Parathyroid adenoma (tissue), 2 donors: ENCODE measurements around the gene SLC4A2.

Experiments
- H2AFZ ChIP-seq: fragments of 300-600 bp; sonication (generic); one replicate; pipeline ENCODE4 v1.7.0; 2017; ENCODE audit warnings: antibody characterized with exemption, mild to moderate bottlenecking
- H3K27ac ChIP-seq: fragments of 300-600 bp; sonication (generic); one replicate; pipeline ENCODE4 v1.7.0; 2017
- H3K27me3 ChIP-seq: fragments of 300-600 bp; sonication (generic); one replicate; pipeline ENCODE4 v1.7.0; 2017; ENCODE audit warnings: low read length; ENCODE audit not compliant: control insufficient read depth, insufficient read depth
- H3K36me3 ChIP-seq: fragments of 300-600 bp; sonication (generic); one replicate; pipeline ENCODE4 v1.7.0; 2017; ENCODE audit warnings: low read length; ENCODE audit not compliant: control insufficient read depth, insufficient read depth
- H3K4me1 ChIP-seq: fragments of 300-600 bp; sonication (generic); one replicate; pipeline ENCODE4 v1.7.0; 2017; ENCODE audit warnings: control low read depth
- H3K4me2 ChIP-seq: fragments of 300-600 bp; sonication (generic); one replicate; pipeline ENCODE4 v1.7.0; 2017; ENCODE audit warnings: low read length
- H3K4me3 ChIP-seq: fragments of 300-600 bp; sonication (generic); one replicate; pipeline ENCODE4 v1.7.0; 2017; ENCODE audit warnings: low read depth, low read length
- H3K79me2 ChIP-seq: fragments of 300-600 bp; sonication (generic); one replicate; pipeline ENCODE4 v1.7.0; 2017; ENCODE audit warnings: control low read depth
- H3K9ac ChIP-seq: fragments of 300-600 bp; sonication (generic); one replicate; pipeline ENCODE4 v1.7.0; 2017; ENCODE audit warnings: mild to moderate bottlenecking
- H3K9me3 ChIP-seq: fragments of 300-600 bp; sonication (generic); one replicate; pipeline ENCODE4 v1.7.0; 2017; ENCODE audit warnings: low read length; ENCODE audit not compliant: control insufficient read depth
- CTCF ChIP-seq: fragments of 300-600 bp; sonication (generic); IDR thresholded peaks from one replicate; pipeline ENCODE4 v1.7.0; 2017; ENCODE audit warnings: antibody characterized with exemption, mild to moderate bottlenecking
- donor health status: primary hyperparathyroidism.

Gene SLC4A2

GRCh38 chr7:151068069-151068773 lies 8.8 kb downstream of the SLC4A2 start:
- peaks cover 45% of the 10 kb centered on the region for H3K4me1 ChIP-seq
- no peak overlapping the region for H3K4me2 ChIP-seq
- H3K4me3 ChIP-seq: no peak overlapping the region
- TF ChIP-seq CTCF: no peak
- no peak overlapping the region for H3K9ac ChIP-seq
- H3K79me2 ChIP-seq: peaks cover 3% of the 10 kb centered on the region
- peak overlapping the region; percentile 100 for H3K27ac ChIP-seq
- no peaks in the 10 kb centered on the region for H3K36me3 ChIP-seq
- H3K27me3 ChIP-seq: no peaks in the 10 kb centered on the region
- no peaks in the 10 kb centered on the region for H3K9me3 ChIP-seq
- no peak overlapping the region for H2AFZ ChIP-seq

- Histone ChIP-seq H3K9me3 (no peaks in the 10 kb centered on the region), H3K4me2 (no peak overlapping the region), H2AFZ (no peak overlapping the region), H3K36me3 (no peaks in the 10 kb centered on the region), H3K79me2 (peaks cover 3% of the 10 kb centered on the region), H3K4me3 (no peak overlapping the region), H3K4me1 (peaks cover 29% of the 10 kb centered on the region), H3K27ac (no peak overlapping the region), H3K27me3 (no peaks in the 10 kb centered on the region), H3K9ac (no peak overlapping the region)
- no peak for TF ChIP-seq CTCF
Observed at GRCh38 chr7:151069841-151070573, 10.6 kb downstream of the SLC4A2 start.

- Histone ChIP-seq H3K36me3 (no peaks in the 10 kb centered on the region), H3K27ac (no peak overlapping the region), H2AFZ (no peak overlapping the region), H3K4me3 (no peak overlapping the region), H3K9me3 (no peaks in the 10 kb centered on the region), H3K4me1 (peaks cover 25% of the 10 kb centered on the region), H3K9ac (no peak overlapping the region), H3K79me2 (peaks cover 3% of the 10 kb centered on the region), H3K4me2 (no peak overlapping the region), H3K27me3 (no peaks in the 10 kb centered on the region)
- no peak for TF ChIP-seq CTCF
Observed at GRCh38 chr7:151070574-151070960, 11.2 kb downstream of the SLC4A2 start.

- peaks cover 3% of the 10 kb centered on the region for H3K79me2 ChIP-seq
- H3K36me3 ChIP-seq: no peaks in the 10 kb centered on the region
Observed at GRCh38 chr7:151071032-151071866, 11.9 kb downstream of the SLC4A2 start.

More at GRCh38 chr7:151071032-151071866, 11.9 kb downstream of the SLC4A2 start:
- Histone ChIP-seq H3K27me3 (no peaks in the 10 kb centered on the region), H3K9ac (no peak overlapping the region), H3K4me3 (no peak overlapping the region), H3K4me2 (no peak overlapping the region), H3K4me1 (peaks cover 18% of the 10 kb centered on the region), H2AFZ (no peak overlapping the region), H3K9me3 (no peaks in the 10 kb centered on the region), H3K27ac (no peak overlapping the region)
- TF ChIP-seq CTCF: no peak
